Measurements from ENCODE around the gene SLC25A48.

Gene SLC25A48

DNA sequence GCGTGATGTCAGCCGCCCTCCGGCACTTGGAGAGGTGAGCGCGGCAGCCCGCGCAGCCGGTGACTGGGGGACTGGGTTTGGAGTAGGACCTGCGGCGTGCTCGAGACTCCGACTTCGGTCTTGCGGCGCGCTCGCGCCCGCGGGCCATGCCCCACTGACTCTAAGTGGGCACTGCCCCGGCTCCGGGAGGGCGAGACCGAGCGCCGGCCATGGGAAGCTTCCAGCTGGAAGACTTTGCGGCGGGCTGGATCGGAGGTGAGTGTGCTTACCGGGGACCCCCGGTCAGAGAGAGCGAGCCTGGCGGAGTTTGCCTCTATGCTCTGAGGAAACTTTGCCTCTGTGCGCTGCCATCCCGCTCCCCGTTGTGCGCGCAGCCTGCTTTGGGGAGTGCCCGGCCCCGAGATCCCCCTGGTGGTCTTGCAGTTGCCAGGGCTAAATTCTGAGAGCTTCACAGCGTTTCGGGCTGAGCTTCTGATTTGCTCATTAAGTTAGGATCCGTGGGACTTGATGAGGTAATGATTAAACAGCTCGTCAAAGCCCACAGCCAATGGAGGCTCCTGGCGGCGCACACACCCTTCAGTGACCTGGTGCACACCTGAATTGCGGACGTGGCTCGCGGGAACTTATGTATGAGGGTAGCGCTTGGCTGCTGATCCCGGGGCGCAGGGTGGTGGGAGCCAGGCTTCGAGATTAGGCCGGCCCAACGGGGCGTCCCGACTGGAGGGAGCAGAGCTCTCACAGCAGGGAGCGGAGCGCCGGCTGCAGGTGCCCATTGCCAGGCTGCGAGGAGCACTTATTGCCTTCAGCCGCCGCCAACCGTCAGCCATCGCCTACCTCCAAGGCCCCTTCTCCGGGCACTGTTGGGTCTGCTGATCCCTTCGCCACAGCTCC, at the start of gene SLC25A48:
Gene SLC25A48 (plus strand): TSS at position 25 of the 891 bp plus-strand sequence. CDS start 185 bp downstream, at position 210.
- TF ChIP-seq GATA1 (IDR thresholded peaks at IDR 0.05; ENCODE audit: low read depth, low read length): no peak
- no peak for TF ChIP-seq POLR2A (IDR thresholded peaks at IDR 0.05; ENCODE audit: low read length)
- DNase-seq: peak in 1 of 2 experiments; percentile 54

DNA sequence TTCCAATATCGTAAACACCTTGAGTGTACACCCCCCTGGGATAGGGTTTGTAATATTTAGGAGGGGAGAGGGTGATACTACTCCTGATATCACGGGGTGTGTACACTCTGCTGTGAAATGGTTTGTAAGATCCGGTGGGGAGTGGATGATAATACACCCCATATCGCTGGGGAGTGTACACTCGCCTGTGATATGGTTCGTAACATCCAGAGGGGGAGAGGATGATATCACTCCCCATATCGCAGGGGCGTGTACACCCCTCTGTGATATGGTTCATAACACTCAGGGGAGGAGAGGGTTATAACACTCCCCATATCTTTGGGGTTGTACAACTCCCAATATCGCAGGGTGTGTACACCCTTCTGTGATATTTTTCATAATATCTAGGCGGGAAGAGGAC, 33.8 kb upstream of the SLC25A48 start:
- no peak for TF ChIP-seq POLR2A (IDR thresholded peaks at IDR 0.05; ENCODE audit: low read length)
- TF ChIP-seq GATA1 (IDR thresholded peaks at IDR 0.05; ENCODE audit: low read depth, low read length): no peak
- no peak for DNase-seq

DNA sequence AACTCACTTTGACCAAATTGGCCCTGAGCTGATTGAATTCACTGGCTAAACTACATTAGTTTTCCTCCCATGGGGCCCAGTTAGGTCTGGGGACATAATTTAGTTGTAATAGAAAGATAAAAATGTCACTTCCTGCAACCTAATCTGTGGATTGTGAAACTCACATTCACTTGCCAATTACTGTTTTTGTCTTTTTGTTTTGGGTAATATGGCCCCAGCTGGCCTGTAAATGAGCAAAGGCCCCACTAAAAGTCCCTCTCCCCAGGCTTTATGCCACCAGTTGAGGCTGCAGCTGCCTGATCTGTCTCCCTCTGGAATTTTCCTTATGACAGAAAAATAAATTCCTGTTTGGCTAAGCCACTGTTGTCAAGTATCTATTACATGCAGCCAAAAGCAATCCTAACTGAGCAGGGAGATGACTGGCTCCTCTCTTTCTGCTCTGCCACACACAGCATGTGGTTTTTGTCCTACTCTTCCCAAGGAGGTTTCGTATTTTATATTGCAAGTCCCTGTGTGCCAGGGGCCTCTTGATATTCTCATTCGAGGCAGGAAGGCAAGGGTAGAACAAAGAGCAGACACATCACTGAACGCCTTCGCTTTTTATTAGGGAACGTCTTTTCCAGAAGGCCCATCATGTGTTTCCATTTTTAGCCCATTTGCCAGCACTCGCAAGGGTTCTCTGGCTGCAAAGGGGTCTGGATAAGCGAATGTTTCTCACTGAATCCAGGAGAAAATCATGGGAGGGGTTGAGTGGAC, 24.1 kb upstream of the SLC25A48 start:
- DNase-seq: no peak
- TF ChIP-seq GATA1 (IDR thresholded peaks at IDR 0.05; ENCODE audit: low read depth, low read length): no peak

GRCh38 chr5:135811007-135811406, 23.5 kb upstream of the SLC25A48 start:
- no peak for TF ChIP-seq POLR2A (IDR thresholded peaks at IDR 0.05; ENCODE audit: low read length)
- TF ChIP-seq GATA1 (IDR thresholded peaks at IDR 0.05; ENCODE audit: low read depth, low read length): no peak
- DNase-seq: no peak

GRCh38 chr5:135813758-135814157, 20.7 kb upstream of the SLC25A48 start:
- DNase-seq: no peak

GRCh38 chr5:135814316-135814715, 20.1 kb upstream of the SLC25A48 start:
- no peak for TF ChIP-seq POLR2A (IDR thresholded peaks at IDR 0.05; ENCODE audit: low read length)
- no peak for TF ChIP-seq GATA1 (IDR thresholded peaks at IDR 0.05; ENCODE audit: low read depth, low read length)
- no peak for DNase-seq

More at GRCh38 chr5:135813758-135814157, 20.7 kb upstream of the SLC25A48 start:
- TF ChIP-seq POLR2A (IDR thresholded peaks at IDR 0.05; ENCODE audit: low read length) (no peak), GATA1 (IDR thresholded peaks at IDR 0.05; ENCODE audit: low read depth, low read length) (no peak)

DNA sequence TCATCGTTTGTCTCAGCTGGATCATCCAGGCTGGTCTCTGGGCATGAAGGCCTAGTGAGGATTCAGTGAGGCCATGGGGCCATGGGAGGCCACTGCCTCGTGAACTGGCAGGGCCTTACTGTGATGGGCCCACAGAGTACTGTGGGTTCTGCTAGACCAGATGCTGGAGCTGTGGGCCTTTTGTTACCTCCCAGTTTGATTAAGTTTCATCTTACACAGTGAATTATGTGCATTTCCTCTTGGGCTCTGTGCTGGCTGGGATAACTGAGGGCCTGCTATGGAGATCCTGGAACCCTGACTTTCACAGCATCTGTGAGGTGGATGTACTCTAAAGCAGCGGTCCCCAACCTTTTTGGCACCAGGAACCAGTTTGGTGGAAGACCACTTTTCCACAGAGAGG, 19.7 kb upstream of the SLC25A48 start:
- TF ChIP-seq GATA1 (IDR thresholded peaks at IDR 0.05; ENCODE audit: low read depth, low read length) (no peak), POLR2A (IDR thresholded peaks at IDR 0.05; ENCODE audit: low read length) (no peak)
- DNase-seq: no peak

DNA sequence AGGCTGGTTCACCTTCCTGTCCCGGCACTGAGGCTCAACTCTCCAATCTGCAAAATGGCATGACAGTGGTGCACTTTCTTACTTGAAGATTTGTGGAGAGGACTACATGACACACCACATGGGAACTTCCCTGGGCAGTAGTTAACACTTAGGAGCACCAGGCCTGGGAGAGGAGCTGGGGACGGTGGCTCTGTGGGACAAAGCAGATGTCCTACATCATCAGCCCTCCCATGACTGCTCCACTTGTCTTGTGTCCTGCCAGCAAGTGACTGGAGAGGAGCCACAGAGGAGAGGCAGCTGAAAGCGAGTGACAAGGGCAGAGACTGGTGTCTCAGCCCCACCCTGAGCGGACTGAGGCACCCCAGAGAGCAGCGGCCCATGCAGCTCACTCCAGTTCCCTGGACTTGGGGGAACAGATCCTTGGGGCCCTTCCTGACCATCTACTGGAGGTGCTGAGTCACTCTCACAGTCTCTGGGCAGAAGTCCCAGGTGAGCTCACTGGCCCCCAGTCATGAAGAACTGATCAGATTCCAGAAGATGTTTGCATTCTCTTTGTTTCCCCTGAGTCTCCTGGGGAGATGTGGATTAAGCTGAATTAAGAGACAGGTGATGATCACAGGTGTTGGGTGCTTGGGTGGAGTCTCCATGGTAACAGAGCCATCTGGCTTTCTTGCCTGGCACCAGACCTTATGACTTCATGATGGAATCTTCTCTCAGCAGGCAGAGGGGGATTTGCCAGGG, 13.2 kb upstream of the SLC25A48 start:
- DNase-seq: no peak
- no peak for TF ChIP-seq POLR2A (IDR thresholded peaks at IDR 0.05; ENCODE audit: low read length)
- no peak for TF ChIP-seq GATA1 (IDR thresholded peaks at IDR 0.05; ENCODE audit: low read depth, low read length)

DNA sequence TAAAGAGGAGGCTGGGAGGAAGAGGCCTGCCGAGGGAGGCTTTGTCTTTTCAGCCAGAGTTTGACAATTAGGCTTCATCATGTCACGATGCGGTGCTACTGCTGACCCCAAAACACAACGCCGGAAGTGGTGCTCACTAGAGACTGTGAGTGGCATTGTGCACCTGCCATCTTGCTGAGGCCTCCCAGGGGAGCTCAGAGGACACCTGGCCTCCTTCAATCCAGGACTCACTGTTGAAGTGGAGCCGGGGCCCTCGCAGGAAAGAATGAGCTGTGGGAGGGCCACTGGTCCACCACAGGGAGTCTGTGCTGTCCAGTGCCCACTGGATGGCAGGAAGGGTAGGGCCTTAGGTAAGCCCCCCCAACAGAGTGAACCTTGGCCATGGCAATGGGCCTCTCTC, 12.7 kb upstream of the SLC25A48 start:
- no peak for DNase-seq
- TF ChIP-seq GATA1 (IDR thresholded peaks at IDR 0.05; ENCODE audit: low read depth, low read length) (no peak), POLR2A (IDR thresholded peaks at IDR 0.05; ENCODE audit: low read length) (no peak)

DNA sequence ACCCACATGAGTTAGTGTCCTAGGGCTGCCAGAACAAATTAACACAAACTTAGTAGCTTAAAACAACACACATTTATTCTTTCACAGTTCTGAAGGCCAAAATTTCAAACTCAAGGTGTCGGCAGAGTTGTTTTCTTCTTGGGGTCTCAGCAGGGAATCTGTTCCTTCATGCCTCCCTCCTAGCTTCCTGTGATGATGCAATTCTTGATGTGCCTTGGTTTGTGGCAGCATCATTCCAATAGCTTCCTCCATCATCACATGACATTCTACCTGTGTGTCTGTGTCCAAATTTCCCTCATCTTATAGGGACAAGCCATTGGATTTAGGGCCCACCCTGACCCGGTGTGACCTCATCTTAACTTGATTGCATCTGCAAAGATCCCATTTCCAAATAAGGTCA, 12.2 kb upstream of the SLC25A48 start:
- no peak for DNase-seq
- TF ChIP-seq POLR2A (IDR thresholded peaks at IDR 0.05; ENCODE audit: low read length): no peak
- no peak for TF ChIP-seq GATA1 (IDR thresholded peaks at IDR 0.05; ENCODE audit: low read depth, low read length)

DNA sequence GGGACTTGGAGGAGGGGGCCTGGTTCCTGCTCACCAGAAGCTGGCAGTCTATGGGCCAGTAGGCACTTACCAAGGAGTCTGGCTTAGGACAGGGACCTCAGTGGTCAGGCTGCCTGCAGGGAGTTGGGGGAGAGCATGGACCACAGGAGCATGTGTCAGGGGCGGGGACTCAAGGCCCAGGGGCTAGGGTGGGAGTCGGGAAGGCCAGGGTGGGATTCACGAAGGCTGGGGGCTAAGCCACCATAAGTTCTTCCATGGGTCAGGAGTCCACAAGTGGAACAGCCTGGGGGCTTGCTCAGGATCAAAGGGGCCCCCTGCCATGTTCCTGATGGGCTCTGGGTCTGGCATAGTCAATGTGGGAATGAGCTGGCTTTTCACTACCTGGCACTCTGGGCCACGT, 11.5 kb upstream of the SLC25A48 start:
- TF ChIP-seq POLR2A (IDR thresholded peaks at IDR 0.05; ENCODE audit: low read length) (no peak), GATA1 (IDR thresholded peaks at IDR 0.05; ENCODE audit: low read depth, low read length) (no peak)
- no peak for DNase-seq

DNA sequence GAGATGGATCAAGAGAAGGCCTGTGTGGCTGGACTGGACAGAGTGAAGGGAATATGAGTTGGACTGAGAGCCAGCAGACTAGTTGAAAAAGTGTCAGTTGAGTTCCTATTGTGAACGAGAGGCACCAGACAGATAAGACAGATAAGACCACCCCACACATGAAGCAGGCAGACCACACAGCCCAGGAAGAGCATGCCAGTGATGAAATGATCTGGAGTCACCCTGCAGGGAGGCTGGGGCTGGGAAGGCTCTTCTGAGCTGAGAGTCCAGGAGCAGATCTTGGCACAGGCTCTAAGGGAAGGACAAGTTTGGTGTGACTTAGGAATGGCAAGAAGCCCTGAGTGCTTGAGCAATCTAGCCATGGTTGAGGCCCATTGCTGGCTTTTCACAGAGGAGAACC, 10.6 kb upstream of the SLC25A48 start:
- peak; percentile 6 to 34 for DNase-seq
- TF ChIP-seq POLR2A (IDR thresholded peaks at IDR 0.05; ENCODE audit: low read length) (no peak), GATA1 (IDR thresholded peaks at IDR 0.05; ENCODE audit: low read depth, low read length) (no peak)

DNA sequence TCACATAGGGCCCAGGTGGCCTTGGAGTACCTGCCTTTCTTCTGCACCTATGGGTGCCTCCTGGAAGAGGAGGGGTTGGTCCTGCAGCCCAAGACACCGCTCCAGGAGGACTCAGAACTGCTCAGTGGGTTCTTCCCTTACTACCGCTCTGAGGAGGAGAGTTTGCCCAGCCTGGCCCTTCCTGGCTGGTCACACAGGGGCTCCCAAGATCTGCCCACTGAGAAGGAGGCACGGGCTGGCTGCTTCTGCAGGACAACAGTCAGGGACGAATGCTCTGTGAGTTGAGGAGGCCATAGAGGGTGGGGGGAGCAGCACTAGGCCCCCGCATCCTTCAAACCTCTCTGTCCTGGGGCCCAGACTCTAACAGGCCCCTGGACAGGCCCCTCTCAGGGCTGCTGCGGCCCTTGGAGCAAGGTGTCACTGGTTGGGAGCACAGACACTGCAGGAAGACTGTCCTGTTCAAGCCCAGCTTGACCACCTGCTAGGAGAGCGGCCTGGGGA, 9.9 kb upstream of the SLC25A48 start:
- no peak for DNase-seq
- TF ChIP-seq GATA1 (IDR thresholded peaks at IDR 0.05; ENCODE audit: low read depth, low read length) (no peak), POLR2A (IDR thresholded peaks at IDR 0.05; ENCODE audit: low read length) (no peak)
